ENCODE results near the gene MAGEH1.
"Not testable (repeated sequence)": the region's sequence is repeated elsewhere in the genome, so short reads cannot be mapped to it uniquely, and the experiment has no call there.

Gene MAGEH1

GRCh38 chrX:55451990-55452832 lies at the start of gene MAGEH1:
Gene MAGEH1 (plus strand): TSS chrX:55452127. CDS start chrX:55452375, 248 bp downstream.
- DNase-seq (ENCODE audit: low spot score): peak; percentile 76

- not testable (repeated sequence) for DNase-seq (ENCODE audit: low spot score)
Observed at GRCh38 chrX:55427079-55427478, 24.8 kb upstream of the MAGEH1 start.

- not testable (repeated sequence) for DNase-seq (ENCODE audit: low spot score)
Observed at GRCh38 chrX:55443468-55443867, 8.5 kb upstream of the MAGEH1 start.

- DNase-seq (ENCODE audit: low spot score): no peak
Observed at GRCh38 chrX:55450259-55450658, 1.7 kb upstream of the MAGEH1 start.

- no peak for DNase-seq (ENCODE audit: low spot score)
Observed at GRCh38 chrX:55451141-55451540, 786 bp upstream of the MAGEH1 start.

- no peak for DNase-seq (ENCODE audit: low spot score)
Observed at GRCh38 chrX:55451626-55451989, 319 bp upstream of the MAGEH1 start.

GRCh38 chrX:55452833-55453124 lies 852 bp downstream of the MAGEH1 start:
- DNase-seq (ENCODE audit: low spot score): no peak

GRCh38 chrX:55455708-55456107 lies 3.8 kb downstream of the MAGEH1 start:
- DNase-seq (ENCODE audit: low spot score): not testable (repeated sequence)

GRCh38 chrX:55459426-55459825 lies 7.5 kb downstream of the MAGEH1 start:
- not testable (repeated sequence) for DNase-seq (ENCODE audit: low spot score)

GRCh38 chrX:55459926-55460325 lies 8.0 kb downstream of the MAGEH1 start:
- DNase-seq (ENCODE audit: low spot score): not testable (repeated sequence)

GRCh38 chrX:55464050-55464449 lies 12.1 kb downstream of the MAGEH1 start:
- not testable (repeated sequence) for DNase-seq (ENCODE audit: low spot score)

GRCh38 chrX:55465108-55465507 lies 13.2 kb downstream of the MAGEH1 start:
- not testable (repeated sequence) for DNase-seq (ENCODE audit: low spot score)

- DNase-seq (ENCODE audit: low spot score): not testable (repeated sequence)
Observed at GRCh38 chrX:55465791-55466190, 13.9 kb downstream of the MAGEH1 start.

GRCh38 chrX:55479956-55480355 lies 28.0 kb downstream of the MAGEH1 start:
- DNase-seq (ENCODE audit: low spot score): not testable (repeated sequence)

GRCh38 chrX:55480390-55481062 lies 28.6 kb downstream of the MAGEH1 start:
- no peak for DNase-seq (ENCODE audit: low spot score)

- no peak for DNase-seq (ENCODE audit: low spot score)
Observed at GRCh38 chrX:55484948-55485347, 33.0 kb downstream of the MAGEH1 start.

GRCh38 chrX:55486736-55487135 lies 34.8 kb downstream of the MAGEH1 start:
- DNase-seq (ENCODE audit: low spot score): no peak

- no peak for DNase-seq (ENCODE audit: low spot score)
Observed at GRCh38 chrX:55487143-55487542, 35.2 kb downstream of the MAGEH1 start.

- DNase-seq (ENCODE audit: low spot score): no peak
Observed at GRCh38 chrX:55488006-55488592, 36.2 kb downstream of the MAGEH1 start.

GRCh38 chrX:55488593-55489313 lies 36.8 kb downstream of the MAGEH1 start:
- peak; percentile 63 for DNase-seq (ENCODE audit: low spot score)

GRCh38 chrX:55489314-55490009 lies 37.5 kb downstream of the MAGEH1 start, which contains the start of gene USP51:
Gene USP51 (minus strand): TSS chrX:55489848. CDS start chrX:55488939, 909 bp downstream.
- peak; percentile 28 for DNase-seq (ENCODE audit: low spot score)

GRCh38 chrX:55490121-55490520 lies 38.2 kb downstream of the MAGEH1 start:
- no peak for DNase-seq (ENCODE audit: low spot score)
